ENCODE data around the gene MEGF11. TPM values are rescaled to one million over a fixed set of nuclear protein-coding genes. Genes with fewer than 3 reads are reported as not detected.

MEGF11 gene
- total RNA-seq, 1 experiment from 2014 or later: 1.2 TPM

DNA sequence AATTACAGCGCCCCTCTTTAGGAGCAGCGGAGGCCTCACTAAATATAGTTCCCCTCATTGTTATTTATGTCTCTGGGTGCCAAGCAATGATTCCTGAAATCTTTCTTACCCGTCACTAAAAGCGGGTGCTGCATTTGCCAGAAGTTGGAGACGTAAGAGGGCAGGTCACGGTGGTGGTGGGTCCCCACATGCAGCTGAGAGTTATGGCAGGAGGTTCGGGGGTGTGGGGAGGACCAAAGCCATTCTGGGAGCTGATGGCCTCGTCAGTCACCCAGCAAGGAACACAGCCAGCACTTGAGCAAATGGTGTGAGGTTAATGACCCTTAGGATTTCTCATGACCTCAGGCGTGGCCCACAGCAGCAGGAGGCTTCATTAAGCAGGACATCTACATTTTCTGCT is 255.1 kb downstream of the MEGF11 start:
- H3K79me2 ChIP-seq (ENCODE audit: insufficient read depth, low read length): no peaks in the 10 kb centered on the region

More for the DNA sequence above, 255.1 kb downstream of the MEGF11 start:
- H2BK20ac ChIP-seq (ENCODE audit: low read depth, low read length, poor library complexity, severe bottlenecking): no peak overlapping the region
- H2BK5ac ChIP-seq (ENCODE audit: insufficient read length, low read length): no peak overlapping the region
- H3K9me3 ChIP-seq (ENCODE audit: control insufficient read depth, low read depth, low read length): no peaks in the 10 kb centered on the region
- no peaks in the 10 kb centered on the region for H3K27me3 ChIP-seq (ENCODE audit: insufficient read depth, low read length)
- no peaks in the 10 kb centered on the region for H4K20me1 ChIP-seq (ENCODE audit: control insufficient read depth, insufficient read depth, insufficient read length)
- no peaks in the 10 kb centered on the region for H3K23me2 ChIP-seq (ENCODE audit: insufficient read length, low read depth, low read length, poor library complexity, severe bottlenecking)
- H3K56ac ChIP-seq (ENCODE audit: insufficient read length, low read depth, low read length): no peak overlapping the region
- H3K4me1 ChIP-seq (ENCODE audit: insufficient read depth, low read length): peaks cover 4% of the 10 kb centered on the region; the same call in 1 of the 2 replicates
- H2AK5ac ChIP-seq (ENCODE audit: insufficient read length, low read length): no peak overlapping the region
- no peak overlapping the region for H2BK12ac ChIP-seq (ENCODE audit: insufficient read length, low read depth, low read length)
- H3K18ac ChIP-seq (ENCODE audit: insufficient read length, low read depth, low read length): no peak overlapping the region
- no peaks in the 10 kb centered on the region for H3K79me1 ChIP-seq (ENCODE audit: insufficient read depth, low read depth, low read length, poor library complexity, severe bottlenecking)
- peaks cover 29 to 40% of the 10 kb centered on the region in 2 experiments for H3K4me1 Mint-ChIP-seq
- H3K27ac Mint-ChIP-seq: no peak overlapping the region
- H2BK15ac ChIP-seq (ENCODE audit: low read depth, low read length): no peak overlapping the region
- H3K4me2 ChIP-seq (ENCODE audit: insufficient read depth, insufficient read length, low read length): no peak overlapping the region
- H3K23ac ChIP-seq (ENCODE audit: insufficient read length, low read depth, low read length): no peak overlapping the region
- no peak overlapping the region for H4K91ac ChIP-seq (ENCODE audit: insufficient read length, low read depth, low read length)
- DNase-seq: no peak
- no peak overlapping the region for H3K4ac ChIP-seq (ENCODE audit: low read depth, low read length)
- TF ChIP-seq, protein P1, sequence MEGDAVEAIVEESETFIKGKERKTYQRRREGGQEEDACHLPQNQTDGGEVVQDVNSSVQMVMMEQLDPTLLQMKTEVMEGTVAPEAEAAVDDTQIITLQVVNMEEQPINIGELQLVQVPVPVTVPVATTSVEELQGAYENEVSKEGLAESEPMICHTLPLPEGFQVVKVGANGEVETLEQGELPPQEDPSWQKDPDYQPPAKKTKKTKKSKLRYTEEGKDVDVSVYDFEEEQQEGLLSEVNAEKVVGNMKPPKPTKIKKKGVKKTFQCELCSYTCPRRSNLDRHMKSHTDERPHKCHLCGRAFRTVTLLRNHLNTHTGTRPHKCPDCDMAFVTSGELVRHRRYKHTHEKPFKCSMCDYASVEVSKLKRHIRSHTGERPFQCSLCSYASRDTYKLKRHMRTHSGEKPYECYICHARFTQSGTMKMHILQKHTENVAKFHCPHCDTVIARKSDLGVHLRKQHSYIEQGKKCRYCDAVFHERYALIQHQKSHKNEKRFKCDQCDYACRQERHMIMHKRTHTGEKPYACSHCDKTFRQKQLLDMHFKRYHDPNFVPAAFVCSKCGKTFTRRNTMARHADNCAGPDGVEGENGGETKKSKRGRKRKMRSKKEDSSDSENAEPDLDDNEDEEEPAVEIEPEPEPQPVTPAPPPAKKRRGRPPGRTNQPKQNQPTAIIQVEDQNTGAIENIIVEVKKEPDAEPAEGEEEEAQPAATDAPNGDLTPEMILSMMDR (conservative IDR thresholded peaks at IDR 0.05): no peak
- H3K27me3 Mint-ChIP-seq (ENCODE audit: low read depth): peaks cover 6% of the 10 kb centered on the region
- no peaks in the 10 kb centered on the region for H3K9me3 Mint-ChIP-seq
- no peak overlapping the region for H2AFZ ChIP-seq (ENCODE audit: low read length)
- H4K5ac ChIP-seq (ENCODE audit: insufficient read length, low read depth, low read length): no peak overlapping the region
- no peak overlapping the region for H3K27ac ChIP-seq (ENCODE audit: insufficient read length, low read depth, low read length)
- H3T11ph ChIP-seq (ENCODE audit: low read length): no peak overlapping the region
- no CpG with 5 or more reads among the region's 9 CpGs for WGBS (ENCODE audit: extremely low coverage, insufficient read length, low lambda C conversion rate)
- H3K9ac ChIP-seq (ENCODE audit: extremely low read depth, insufficient read length, low read length): no peak overlapping the region
- no peak overlapping the region for H3K4me3 Mint-ChIP-seq
- H3K36me3 Mint-ChIP-seq (ENCODE audit: insufficient read depth in 1 of 3, low read depth in 3 of 3): no peaks in the 10 kb centered on the region
- no peak overlapping the region; the same call in 1 of the 2 replicates for H3K14ac ChIP-seq (ENCODE audit: insufficient read depth, low read length)
- H4K8ac ChIP-seq (replicated peaks; ENCODE audit: insufficient read length, low read depth, low read length): no peak overlapping the region
- no peak overlapping the region for H2BK120ac ChIP-seq (ENCODE audit: low read depth, low read length, poor library complexity, severe bottlenecking)
